ENCODE measurements around the gene SNAP91.

GRCh38 chr6:83601119-83601518 lies 107.8 kb downstream of the SNAP91 start:
- no peak for TF ChIP-seq EZH2 (IDR thresholded peaks at IDR 0.05; ENCODE audit: borderline replicate concordance, insufficient read depth, low read depth, low read length, poor library complexity, severe bottlenecking)
- TF ChIP-seq CTCF (IDR thresholded peaks at IDR 0.05) = no peak
